A549 (cell line): Measurements from ENCODE around the gene SAPCD2.
"Not testable (repeated sequence)": the region's sequence is repeated elsewhere in the genome, so short reads cannot be mapped to it uniquely, and the experiment has no call there.

ENCODE experiments used
- BHLHE40 ChIP-seq: IDR thresholded peaks from 2 replicates; pipeline ENCODE4 v1.6.1; 2012; ENCODE audit warnings: low read depth, low read length, inconsistent platforms
- CTCF ChIP-seq: fragments of >200 bp; sonication (Bioruptor Twin); formaldehyde crosslinking; IDR thresholded peaks from 3 replicates; pipeline ENCODE4 v1.5.1; 2016
- EHMT2 ChIP-seq: fragments of 200-600 bp; sonication (generic); IDR thresholded peaks from 2 replicates; pipeline ENCODE4 v1.6.1; 2016; ENCODE audit warnings: antibody characterized with exemption, low read depth, mild to moderate bottlenecking, moderate library complexity
- EP300 ChIP-seq, 2 experiments: fragments of >200 bp; sonication (Bioruptor Twin); formaldehyde crosslinking; IDR thresholded peaks; 2 replicates in 1 of 2; 3 replicates in 1 of 2; pipeline ENCODE4 v1.6.1; 2016 to 2017
- HMGXB4 ChIP-seq: fragments of 250-450 bp; sonication (Bioruptor Pico); IDR thresholded peaks from 2 replicates; pipeline ENCODE4 v1.5.0; 2021; ENCODE audit warnings: mild to moderate bottlenecking, moderate library complexity, borderline replicate concordance
- MAX ChIP-seq: IDR thresholded peaks from 2 replicates; pipeline ENCODE4 v1.6.1; 2012
- NFE2L2 ChIP-seq: fragments of 150-350 bp; conservative IDR thresholded peaks from 2 replicates; pipeline ENCODE4 v1.6.1; 2014; ENCODE audit warnings: low read length
- PHF8 ChIP-seq: fragments of 200-600 bp; sonication (generic); IDR thresholded peaks from 2 replicates; pipeline ENCODE4 v1.6.1; 2016; ENCODE audit warnings: low read depth, mild to moderate bottlenecking, antibody characterized with exemption, moderate library complexity, borderline replicate concordance
- POLR2A ChIP-seq: IDR thresholded peaks from 2 replicates; pipeline ENCODE4 v1.6.1; 2012; ENCODE audit warnings: mild to moderate bottlenecking, low read length
- RAD21 ChIP-seq, 2 experiments: fragments of >200 bp in 1 of 2; sonication (Bioruptor Twin) in 1 of 2; formaldehyde crosslinking in 1 of 2; IDR thresholded peaks in 1 of 2; conservative IDR thresholded peaks in 1 of 2; 2 replicates in 1 of 2; 3 replicates in 1 of 2; pipeline ENCODE4 v1.6.1; 2012 to 2018; ENCODE audit warnings: inconsistent platforms in 1 of 2
- REST ChIP-seq: fragments of 200-600 bp; sonication (generic); IDR thresholded peaks from 2 replicates; pipeline ENCODE4 v1.6.1; 2016; ENCODE audit warnings: antibody characterized with exemption, mild to moderate bottlenecking, moderate library complexity
- TP53 ChIP-seq: fragments of 250-450 bp; sonication (Bioruptor Pico); IDR thresholded peaks from 2 replicates; pipeline ENCODE4 v1.5.0; 2021; ENCODE audit warnings: mild to moderate bottlenecking, moderate library complexity

GRCh38 chr9:137118092-137118603 lies 47.8 kb upstream of the SAPCD2 start:
- TF ChIP-seq REST; CTCF; RAD21 (conservative IDR thresholded peaks at IDR 0.05 in 1 of 2, IDR thresholded peaks at IDR 0.05 in 1 of 2); PHF8; BHLHE40; HMGXB4; TP53; EP300 (IDR thresholded peaks at IDR 0.05); NFE2L2; POLR2A; MAX; EHMT2: not testable (repeated sequence)
